ENCODE results near the gene CCT7. TPM values are rescaled to one million over a fixed set of nuclear protein-coding genes. Genes with fewer than 3 reads are reported as not detected.

CCT7 gene
- polyA plus RNA-seq, 3 donors from 2014 or later, result 240 to 379 (median 277) TPM

DNA sequence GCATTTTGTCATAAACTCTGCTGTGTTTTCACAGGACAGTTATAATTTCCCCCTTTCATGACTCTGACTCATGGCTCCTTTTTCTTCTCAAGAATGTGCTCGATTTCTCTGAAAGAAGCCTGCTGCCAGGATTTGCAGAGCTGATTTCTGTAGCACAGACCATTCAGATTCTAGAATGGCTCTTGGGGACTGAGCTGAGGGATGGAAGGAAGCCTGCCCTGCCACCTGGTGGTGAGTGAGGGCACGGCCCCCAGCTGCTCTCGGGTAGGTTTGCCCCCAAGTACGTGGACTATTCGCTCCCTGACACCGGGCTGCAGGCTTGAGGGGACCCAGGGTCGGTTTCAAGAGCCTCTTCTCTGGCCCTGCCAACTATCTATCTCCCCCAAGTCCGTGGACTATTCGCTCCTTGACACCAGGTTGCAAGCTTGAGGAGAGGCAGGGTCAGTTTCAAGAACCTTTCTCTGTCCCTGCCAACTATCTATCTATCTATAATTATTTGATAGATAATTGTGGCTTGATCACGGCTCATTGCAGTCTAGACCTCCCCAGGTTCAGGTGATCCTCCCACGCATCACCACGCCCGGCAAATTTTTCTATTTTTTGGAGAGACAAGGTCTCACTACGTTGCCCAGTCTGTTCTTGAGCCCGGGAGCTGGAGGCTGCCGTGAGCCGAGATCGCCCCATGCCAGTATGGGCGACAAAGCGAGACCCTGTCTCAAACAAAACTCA, 21.5 kb upstream of the CCT7 start:
- peak overlapping the region in 4 of 5 donors; percentile 39 to 96 (median 62) for H3K4me3 Mint-ChIP-seq
- H3K27ac Mint-ChIP-seq, result peak overlapping the region in 1 of 6 donors; percentile 42
- H3K36me3 Mint-ChIP-seq, result no peaks in the 10 kb centered on the region
- H3K4me1 Mint-ChIP-seq, result peaks cover 28 to 36% of the 10 kb centered on the region in 2 donors
- peaks cover 0 to 1% (median 0%) of the 10 kb centered on the region in 3 donors for H3K27me3 Mint-ChIP-seq (ENCODE audit: low read depth in 3 of 3)
- peak; percentile 52 to 60 (median 59) for DNase-seq
- H3K9me3 Mint-ChIP-seq, result no peaks in the 10 kb centered on the region

- Mint-ChIP-seq H3K4me3 (peak within 1 kb of the TSS; percentile 88 to 96 (median 94)), H3K36me3 (no peaks in the 10 kb centered on the region), H3K27ac (peak within 1 kb of the TSS; percentile 40 to 94 (median 88)), H3K27me3 (ENCODE audit: low read depth in 3 of 3) (peaks cover 0 to 1% (median 0%) of the 10 kb centered on the region in 3 donors), H3K4me1 (peaks cover 28 to 36% of the 10 kb centered on the region in 2 donors), H3K9me3 (no peaks in the 10 kb centered on the region)
- peak; percentile 82 to 86 (median 84) for DNase-seq
Observed at GRCh38 chr2:73214120-73215035, 19.7 kb upstream of the CCT7 start, which contains the start of gene SMYD5. Gene SMYD5, plus strand, starts transcription at chr2:73214245. Its CDS starts 22 bp downstream, at chr2:73214267.

DNA sequence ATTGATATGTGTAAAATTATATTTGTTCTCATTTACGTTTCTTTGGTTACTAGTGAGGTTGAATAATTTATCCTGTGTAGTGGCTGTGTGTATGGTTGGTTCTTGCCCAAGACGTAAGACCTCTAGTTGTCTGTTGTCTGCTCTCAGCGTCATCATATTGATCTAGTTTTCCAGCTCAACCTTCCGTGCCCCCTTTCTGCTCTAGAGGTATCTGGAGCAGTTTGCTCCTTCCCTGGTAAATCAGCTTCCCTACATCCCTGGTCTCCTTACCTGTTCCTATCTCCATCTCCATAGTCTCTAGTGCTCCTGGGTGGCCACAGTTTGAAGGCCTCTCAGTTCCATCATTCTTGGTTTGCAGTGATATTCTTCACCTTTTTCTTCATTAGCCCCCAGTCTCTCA, 18.9 kb upstream of the CCT7 start:
- Mint-ChIP-seq H3K27me3 (ENCODE audit: low read depth in 3 of 3) (no peaks in the 10 kb centered on the region), H3K9me3 (no peaks in the 10 kb centered on the region), H3K4me3 (peak overlapping the region; percentile 88 to 96 (median 94)), H3K27ac (peak overlapping the region; percentile 2 to 84 (median 30)), H3K36me3 (no peaks in the 10 kb centered on the region), H3K4me1 (peaks cover 28 to 36% of the 10 kb centered on the region in 2 donors)
- no peak for DNase-seq

GRCh38 chr2:73217160-73217559, 16.9 kb upstream of the CCT7 start:
- Mint-ChIP-seq H3K4me3 (no peak overlapping the region), H3K27ac (no peak overlapping the region), H3K9me3 (no peaks in the 10 kb centered on the region), H3K27me3 (ENCODE audit: low read depth in 3 of 3) (no peaks in the 10 kb centered on the region), H3K36me3 (peaks cover 7 to 17% (median 10%) of the 10 kb centered on the region in 3 donors), H3K4me1 (peaks cover 28 to 36% of the 10 kb centered on the region in 2 donors)
- DNase-seq, result no peak

GRCh38 chr2:73217826-73218225, 16.3 kb upstream of the CCT7 start:
- H3K27me3 Mint-ChIP-seq (ENCODE audit: low read depth in 3 of 3), result no peaks in the 10 kb centered on the region
- H3K36me3 Mint-ChIP-seq, result peaks cover 10 to 20% (median 11%) of the 10 kb centered on the region in 3 donors
- H3K4me3 Mint-ChIP-seq, result no peak overlapping the region
- H3K9me3 Mint-ChIP-seq, result no peaks in the 10 kb centered on the region
- DNase-seq, result no peak
- no peak overlapping the region for H3K27ac Mint-ChIP-seq
- peaks cover 25 to 31% of the 10 kb centered on the region in 2 donors for H3K4me1 Mint-ChIP-seq

GRCh38 chr2:73218298-73218697, 15.8 kb upstream of the CCT7 start:
- peaks cover 22 to 26% of the 10 kb centered on the region in 2 donors for H3K4me1 Mint-ChIP-seq
- no peak overlapping the region for H3K27ac Mint-ChIP-seq
- no peak overlapping the region for H3K4me3 Mint-ChIP-seq
- H3K9me3 Mint-ChIP-seq, result no peaks in the 10 kb centered on the region
- DNase-seq, result no peak
- peaks cover 10 to 20% (median 11%) of the 10 kb centered on the region in 3 donors for H3K36me3 Mint-ChIP-seq
- H3K27me3 Mint-ChIP-seq (ENCODE audit: low read depth in 3 of 3), result no peaks in the 10 kb centered on the region

DNA sequence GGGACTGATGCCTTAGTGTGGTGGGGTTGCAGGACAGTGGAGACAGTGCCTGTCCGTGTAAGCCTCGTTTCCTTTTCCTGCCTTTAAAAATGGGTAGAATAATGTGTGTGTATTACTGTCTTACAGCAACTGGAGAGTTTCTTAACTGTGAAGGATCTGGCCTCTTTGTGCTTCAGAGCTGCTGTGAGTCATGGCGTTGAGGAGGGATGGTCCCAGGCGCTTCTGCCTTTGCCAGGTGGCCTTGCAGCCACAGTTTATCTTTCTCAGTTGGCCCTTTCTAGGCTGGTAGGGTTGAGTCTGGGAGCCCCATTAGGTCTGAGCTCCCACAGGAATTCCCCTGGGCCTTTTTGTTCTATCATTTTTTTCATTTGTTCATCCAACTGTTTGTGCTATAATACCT, 10.3 kb upstream of the CCT7 start:
- H3K36me3 Mint-ChIP-seq, result peaks cover 10 to 20% (median 14%) of the 10 kb centered on the region in 3 donors
- no peaks in the 10 kb centered on the region for H3K9me3 Mint-ChIP-seq
- H3K27me3 Mint-ChIP-seq (ENCODE audit: low read depth in 3 of 3), result no peaks in the 10 kb centered on the region
- peak overlapping the region in 1 of 6 donors; percentile 57 for H3K27ac Mint-ChIP-seq
- DNase-seq, result no peak
- no peak overlapping the region for H3K4me3 Mint-ChIP-seq
- no peaks in the 10 kb centered on the region for H3K4me1 Mint-ChIP-seq

DNA sequence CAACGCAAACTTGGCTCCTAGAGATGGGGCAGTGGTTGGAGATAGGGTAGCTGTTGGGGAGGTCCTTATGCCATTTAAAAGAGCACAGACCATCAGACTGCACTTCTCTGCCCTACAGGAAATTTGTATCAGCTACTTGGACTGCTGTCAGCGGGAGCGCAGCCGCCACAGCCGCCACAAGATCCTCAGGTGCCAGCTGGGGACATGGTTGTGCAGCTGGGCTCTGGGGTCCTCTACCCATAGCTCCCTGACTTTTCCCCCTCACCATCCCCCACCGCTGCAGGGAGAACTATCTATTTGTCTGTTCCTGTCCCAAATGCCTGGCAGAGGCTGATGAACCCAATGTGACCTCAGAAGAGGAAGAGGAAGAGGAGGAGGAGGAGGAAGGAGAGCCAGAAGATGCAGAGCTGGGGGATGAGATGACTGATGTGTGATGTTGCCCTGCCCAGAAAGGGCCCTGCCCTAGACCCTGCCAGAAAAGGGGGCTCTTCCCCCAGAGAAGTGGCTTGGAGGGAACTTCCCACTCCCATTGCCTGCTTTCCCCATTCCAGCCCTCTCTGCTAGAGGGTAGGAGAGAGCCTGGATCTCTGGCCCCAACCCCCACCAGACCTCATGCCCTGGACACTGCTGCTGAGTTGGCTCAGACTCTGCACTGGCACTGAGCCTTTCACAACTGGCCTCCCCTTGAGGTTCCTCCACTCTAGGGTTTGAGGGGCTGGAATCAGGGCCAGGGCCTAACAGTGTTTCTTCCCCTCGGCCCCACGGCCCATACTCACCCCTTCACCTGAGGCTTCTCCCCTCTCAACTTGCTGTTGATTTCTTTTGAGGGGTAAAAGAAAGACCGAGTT, 8.4 kb upstream of the CCT7 start:
- no peaks in the 10 kb centered on the region for H3K4me1 Mint-ChIP-seq
- H3K4me3 Mint-ChIP-seq, result no peak overlapping the region
- H3K9me3 Mint-ChIP-seq, result no peaks in the 10 kb centered on the region
- H3K27me3 Mint-ChIP-seq (ENCODE audit: low read depth in 3 of 3), result no peaks in the 10 kb centered on the region
- DNase-seq, result no peak
- H3K36me3 Mint-ChIP-seq, result peaks cover 9 to 17% (median 14%) of the 10 kb centered on the region in 3 donors
- H3K27ac Mint-ChIP-seq, result no peak overlapping the region

DNA sequence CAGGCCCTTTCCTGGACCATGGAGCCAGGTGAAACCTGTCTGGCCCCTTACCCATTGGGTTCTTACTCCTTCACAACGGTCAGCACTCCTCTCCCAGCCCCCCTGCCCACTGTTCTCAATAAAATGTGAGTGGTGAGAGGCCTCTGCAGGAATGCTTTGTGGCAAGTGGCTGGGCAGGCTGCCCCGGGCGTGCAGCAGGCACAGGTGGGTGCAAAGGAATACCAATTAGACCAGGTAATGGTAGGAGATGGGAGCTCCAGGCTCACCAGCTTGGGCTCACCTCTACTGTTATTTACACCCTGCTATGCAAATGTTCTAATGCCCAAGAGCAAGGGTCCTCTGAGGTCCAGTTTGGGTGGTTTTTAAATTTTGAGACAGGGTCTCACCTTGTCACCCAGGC, 7.0 kb upstream of the CCT7 start:
- no peaks in the 10 kb centered on the region for H3K4me1 Mint-ChIP-seq
- H3K27me3 Mint-ChIP-seq (ENCODE audit: low read depth in 3 of 3), result no peaks in the 10 kb centered on the region
- no peak overlapping the region for H3K4me3 Mint-ChIP-seq
- H3K9me3 Mint-ChIP-seq, result no peaks in the 10 kb centered on the region
- H3K36me3 Mint-ChIP-seq, result peaks cover 0 to 8% (median 4%) of the 10 kb centered on the region in 3 donors
- no peak for DNase-seq
- H3K27ac Mint-ChIP-seq, result no peak overlapping the region

GRCh38 chr2:73228631-73229030, 5.5 kb upstream of the CCT7 start:
- no peaks in the 10 kb centered on the region for H3K9me3 Mint-ChIP-seq
- H3K27me3 Mint-ChIP-seq (ENCODE audit: low read depth in 3 of 3), result peaks cover 3 to 8% (median 6%) of the 10 kb centered on the region in 3 donors
- no peak for DNase-seq
- peaks cover 6 to 7% of the 10 kb centered on the region in 2 donors for H3K4me1 Mint-ChIP-seq
- no peak overlapping the region for H3K4me3 Mint-ChIP-seq
- no peak overlapping the region for H3K27ac Mint-ChIP-seq
- H3K36me3 Mint-ChIP-seq, result peaks cover 0 to 2% (median 0%) of the 10 kb centered on the region in 3 donors

- no peak for DNase-seq
- peaks cover 37 to 38% of the 10 kb centered on the region in 2 donors for H3K4me1 Mint-ChIP-seq
- no peaks in the 10 kb centered on the region for H3K9me3 Mint-ChIP-seq
- H3K36me3 Mint-ChIP-seq, result no peaks in the 10 kb centered on the region
- H3K27me3 Mint-ChIP-seq (ENCODE audit: low read depth in 3 of 3), result peaks cover 8 to 10% (median 8%) of the 10 kb centered on the region in 3 donors
- H3K4me3 Mint-ChIP-seq, result peak overlapping the region; percentile 94 to 99 (median 96)
- H3K27ac Mint-ChIP-seq, result peak overlapping the region; percentile 55 to 97 (median 93)
Observed at GRCh38 chr2:73232403-73233153, 1.5 kb upstream of the CCT7 start.

DNA sequence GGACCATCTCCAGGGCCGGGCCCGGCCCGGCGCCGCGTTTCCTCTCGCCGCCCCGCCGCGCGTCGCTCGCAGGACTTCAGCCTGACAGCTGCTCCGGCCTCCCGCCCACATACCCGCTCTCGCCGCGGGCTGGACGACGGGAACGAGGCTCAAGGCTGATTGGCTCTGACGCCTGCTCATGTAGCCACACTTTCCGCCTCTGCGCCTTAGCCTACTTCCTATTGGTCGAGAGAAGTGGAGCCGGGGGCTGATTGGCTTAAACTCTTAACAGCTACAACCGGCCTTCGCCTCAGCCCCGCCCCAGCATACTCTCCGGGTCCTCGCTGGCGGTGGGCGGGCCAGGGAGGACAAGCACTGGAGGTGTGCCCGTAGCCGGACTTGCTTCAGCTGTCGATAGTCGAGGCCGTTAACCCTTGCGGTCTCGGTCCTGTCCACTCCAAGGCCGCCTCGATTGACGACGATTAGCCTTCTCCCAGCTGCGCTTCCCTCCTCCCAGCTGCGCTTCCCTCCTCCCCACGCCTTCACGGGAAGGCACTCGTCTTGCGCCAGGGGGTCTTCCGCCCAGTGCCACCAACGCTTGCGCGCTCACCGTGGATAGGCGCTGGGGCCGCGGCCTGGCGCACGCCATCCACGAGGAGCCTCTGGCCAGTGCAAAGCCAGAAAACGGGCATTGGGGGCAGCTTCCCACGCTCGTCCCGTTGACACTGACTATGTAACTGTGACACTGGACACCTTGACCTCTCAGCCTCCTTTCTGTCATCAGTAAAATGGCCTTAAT, 765 bp upstream of the CCT7 start, which contains the start of gene PRADC1:
Gene PRADC1 (minus strand): TSS at position 86 of the 778 bp plus-strand sequence. CDS start 79 bp downstream, at position 7.
- Mint-ChIP-seq H3K36me3 (no peaks in the 10 kb centered on the region), H3K9me3 (no peaks in the 10 kb centered on the region), H3K27me3 (ENCODE audit: low read depth in 3 of 3) (peaks cover 8 to 10% (median 8%) of the 10 kb centered on the region in 3 donors), H3K4me3 (peak within 1 kb of the TSS; percentile 94 to 99 (median 96)), H3K4me1 (peaks cover 39 to 40% of the 10 kb centered on the region in 2 donors), H3K27ac (peak within 1 kb of the TSS; percentile 85 to 97 (median 94))
- peak; percentile 95 to 97 (median 96) for DNase-seq
